ENCODE data around the gene NCBP2L.
"Not testable (repeated sequence)": the region's sequence is repeated elsewhere in the genome, so short reads cannot be mapped to it uniquely, and the experiment has no call there.

NCBP2L gene

GRCh38 chrX:107810053-107810452 lies 32.5 kb downstream of the NCBP2L start:
- DNase-seq, result not testable (repeated sequence)

GRCh38 chrX:107818900-107819521 lies 41.5 kb downstream of the NCBP2L start:
- DNase-seq, result no peak

- no peak for DNase-seq
These were observed 45.5 kb downstream of the NCBP2L start for GRCh38 chrX:107823042-107823441.

- DNase-seq, result peak; percentile 67
These were observed 45.9 kb downstream of the NCBP2L start for GRCh38 chrX:107823456-107823855.

- peak; percentile 41 for DNase-seq
These were observed 48.2 kb downstream of the NCBP2L start, which contains the start of gene MID2 for GRCh38 chrX:107825698-107826237. Gene MID2, plus strand, starts transcription at chrX:107825866. Its CDS starts 561 bp downstream, at chrX:107826427.

- DNase-seq, result peak; percentile 61
These were observed 48.9 kb downstream of the NCBP2L start for GRCh38 chrX:107826238-107827029.

- DNase-seq, result peak; percentile 0
These were observed 49.7 kb downstream of the NCBP2L start for GRCh38 chrX:107827030-107827831.

GRCh38 chrX:107827852-107828251 lies 50.3 kb downstream of the NCBP2L start:
- DNase-seq, result no peak

- DNase-seq, result no peak
These were observed 52.3 kb downstream of the NCBP2L start for GRCh38 chrX:107829878-107830277.

GRCh38 chrX:107831071-107831730 lies 53.7 kb downstream of the NCBP2L start:
- no peak for DNase-seq

- DNase-seq, result no peak
These were observed 57.0 kb downstream of the NCBP2L start for GRCh38 chrX:107834275-107835201.

- DNase-seq, result no peak
These were observed 59.4 kb downstream of the NCBP2L start for GRCh38 chrX:107836958-107837357.

GRCh38 chrX:107840971-107841370 lies 63.4 kb downstream of the NCBP2L start:
- DNase-seq, result no peak

- no peak for DNase-seq
These were observed 65.3 kb downstream of the NCBP2L start for GRCh38 chrX:107842715-107843400.

All from fibroblast of skin of back (primary cell).